HT-29 (cell line): ENCODE data around the gene PHC2. TPM values are rescaled to one million over a fixed set of nuclear protein-coding genes. Genes with fewer than 3 reads are reported as not detected.

Experiments
- DNase-seq: peaks from one replicate; pipeline ENCODE4 v3.0.0-alpha.2; 2015; ENCODE audit warnings: low spot score
- total RNA-seq: library from RNA; depleted of rRNA; stranded (reverse); fragments of >200 nt; shearing (Covaris generic); gene quantifications from 2 replicates; pipeline ENCODE4 v1.2.3, GENCODE V29; 2014

Gene PHC2
- total RNA-seq, 1 experiment from 2014 or later: 166 TPM

GRCh38 chr1:33332357-33332789, 98.5 kb downstream of the PHC2 start:
- no peak for DNase-seq

GRCh38 chr1:33331444-33332356, 99.2 kb downstream of the PHC2 start:
- no peak for DNase-seq

- DNase-seq: no peak
Measured at GRCh38 chr1:33330906-33331305, 100.0 kb downstream of the PHC2 start.

- DNase-seq: no peak
Measured at GRCh38 chr1:33330361-33330890, 100.5 kb downstream of the PHC2 start.

GRCh38 chr1:33329600-33330305, 101.1 kb downstream of the PHC2 start:
- no peak for DNase-seq

GRCh38 chr1:33328817-33329216, 102.1 kb downstream of the PHC2 start:
- DNase-seq: no peak

- no peak for DNase-seq
Measured at GRCh38 chr1:33327587-33328325, 103.1 kb downstream of the PHC2 start.

- no peak for DNase-seq
Measured at GRCh38 chr1:33326785-33327184, 104.1 kb downstream of the PHC2 start.

GRCh38 chr1:33324677-33325575, 106.0 kb downstream of the PHC2 start:
- no peak for DNase-seq

- no peak for DNase-seq
Measured at GRCh38 chr1:33323663-33324477, 107.0 kb downstream of the PHC2 start.

GRCh38 chr1:33322870-33323585, 107.9 kb downstream of the PHC2 start:
- DNase-seq: no peak

- no peak for DNase-seq
Measured at GRCh38 chr1:33322109-33322508, 108.8 kb downstream of the PHC2 start.

GRCh38 chr1:33321178-33321577, 109.7 kb downstream of the PHC2 start:
- no peak for DNase-seq

GRCh38 chr1:33320619-33321165, 110.2 kb downstream of the PHC2 start, which contains the start of gene A3GALT2:
TSS of gene A3GALT2 (minus strand) at chr1:33321098. CDS start at chr1:33321098, 0 bp downstream.
- no peak for DNase-seq

GRCh38 chr1:33319949-33320618, 110.8 kb downstream of the PHC2 start:
- no peak for DNase-seq

- no peak for DNase-seq
Measured at GRCh38 chr1:33319186-33319948, 111.5 kb downstream of the PHC2 start.

- DNase-seq: no peak
Measured at GRCh38 chr1:33317946-33318345, 112.9 kb downstream of the PHC2 start.
